SK-N-SH treated with all-trans-retinoic acid at 6 μM for 48 hours (cell line): ENCODE results near the gene AMACR.

ENCODE experiments used
- ATAC-seq: fragments of 200-7000 bp; cut with Tn5 transposase; 3 replicates; pipeline ENCODE4 v1.9.1; 2020; ENCODE audit warnings: mild to moderate bottlenecking, moderate library complexity
- ARNTL ChIP-seq: fragments of 450-650 bp; formaldehyde crosslinking; IDR thresholded peaks from 2 replicates; pipeline ENCODE4 v1.5.0; 2020; ENCODE audit warnings: low read depth, mild to moderate bottlenecking, moderate library complexity, borderline replicate concordance
- BACH2 ChIP-seq: fragments of 250-450 bp; sonication (Bioruptor Pico); IDR thresholded peaks from 2 replicates; pipeline ENCODE4 v1.9.0; 2021; ENCODE audit warnings: mild to moderate bottlenecking, borderline replicate concordance
- CREB5 ChIP-seq: fragments of 250-450 bp; sonication (Bioruptor Pico); IDR thresholded peaks from 2 replicates; pipeline ENCODE4 v1.5.1; 2020; ENCODE audit warnings: low read depth, mild to moderate bottlenecking, moderate library complexity
- CSDC2 ChIP-seq: fragments of 250-450 bp; sonication (Bioruptor Pico); IDR thresholded peaks from 2 replicates; pipeline ENCODE4 v1.5.0; 2020; ENCODE audit warnings: mild to moderate bottlenecking, moderate library complexity
- CSRNP3 ChIP-seq: fragments of 250-450 bp; sonication (Bioruptor Pico); IDR thresholded peaks from 2 replicates; pipeline ENCODE4 v1.5.1; 2021; ENCODE audit warnings: mild to moderate bottlenecking, moderate library complexity
- ESRRG ChIP-seq: fragments of 250-450 bp; sonication (Bioruptor Pico); IDR thresholded peaks from 2 replicates; pipeline ENCODE4 v1.6.1; 2021; ENCODE audit warnings: mild to moderate bottlenecking
- GLIS3 ChIP-seq: fragments of 250-450 bp; sonication (Bioruptor Pico); IDR thresholded peaks from 2 replicates; pipeline ENCODE4 v1.5.0; 2020; ENCODE audit warnings: mild to moderate bottlenecking, moderate library complexity
- ISL1 ChIP-seq: fragments of 250-450 bp; sonication (Bioruptor Pico); IDR thresholded peaks from 2 replicates; pipeline ENCODE4 v2.1.2; 2022; ENCODE audit warnings: mild to moderate bottlenecking, moderate library complexity
- OSR1 ChIP-seq: fragments of 250-450 bp; sonication (Bioruptor Pico); IDR thresholded peaks from 2 replicates; pipeline ENCODE4 v1.8.0; 2022; ENCODE audit warnings: moderate library complexity, mild to moderate bottlenecking, inconsistent platforms
- POU6F1 ChIP-seq: fragments of 250-450 bp; sonication (Bioruptor Pico); IDR thresholded peaks from 2 replicates; pipeline ENCODE4 v1.8.0; 2021; ENCODE audit warnings: low read depth, mild to moderate bottlenecking, moderate library complexity, borderline replicate concordance
- PPARA ChIP-seq: fragments of 250-450 bp; sonication (Bioruptor Pico); IDR thresholded peaks from 2 replicates; pipeline ENCODE4 v1.5.0; 2020; ENCODE audit warnings: mild to moderate bottlenecking, borderline replicate concordance
- RARB ChIP-seq: fragments of 250-450 bp; sonication (Bioruptor Pico); IDR thresholded peaks from 2 replicates; pipeline ENCODE4 v1.8.0; 2021; ENCODE audit warnings: mild to moderate bottlenecking, moderate library complexity
- SNAI2 ChIP-seq: fragments of 250-450 bp; sonication (Bioruptor Pico); IDR thresholded peaks from 2 replicates; pipeline ENCODE4 v1.5.0; 2020; ENCODE audit warnings: mild to moderate bottlenecking, moderate library complexity
- TCF4 ChIP-seq: fragments of 250-450 bp; sonication (Bioruptor Pico); IDR thresholded peaks from 2 replicates; pipeline ENCODE4 v1.8.0; 2021; ENCODE audit warnings: mild to moderate bottlenecking, moderate library complexity, borderline replicate concordance
- TSHZ2 ChIP-seq: fragments of 250-450 bp; sonication (Bioruptor Pico); IDR thresholded peaks from 2 replicates; pipeline ENCODE4 v1.5.0; 2020; ENCODE audit warnings: mild to moderate bottlenecking, moderate library complexity
- ZC3H10 ChIP-seq: fragments of 250-450 bp; sonication (Bioruptor Pico); IDR thresholded peaks from 2 replicates; pipeline ENCODE4 v1.5.1; 2021; ENCODE audit warnings: mild to moderate bottlenecking, moderate library complexity
- ZFP3 ChIP-seq: fragments of 250-450 bp; sonication (Bioruptor Pico); IDR thresholded peaks from 2 replicates; pipeline ENCODE4 v1.5.0; 2020; ENCODE audit warnings: mild to moderate bottlenecking, moderate library complexity
- ZFP30 ChIP-seq: fragments of 450-650 bp; formaldehyde crosslinking; IDR thresholded peaks from 2 replicates; pipeline ENCODE4 v1.5.0; 2022; ENCODE audit warnings: mild to moderate bottlenecking, moderate library complexity
- ZNF565 ChIP-seq: fragments of 450-650 bp; formaldehyde crosslinking; conservative IDR thresholded peaks from 2 replicates; pipeline ENCODE4 v1.5.0; 2020; ENCODE audit warnings: low read depth, mild to moderate bottlenecking, moderate library complexity
- ZNF70 ChIP-seq: fragments of 450-650 bp; formaldehyde crosslinking; IDR thresholded peaks from 2 replicates; pipeline ENCODE4 v1.5.0; 2020; ENCODE audit warnings: mild to moderate bottlenecking, moderate library complexity
- ZNF8 ChIP-seq: fragments of 450-650 bp; formaldehyde crosslinking; IDR thresholded peaks from 2 replicates; pipeline ENCODE4 v1.5.0; 2020; ENCODE audit warnings: mild to moderate bottlenecking, moderate library complexity
- TF ChIP-seq, protein P1 (sequence below): fragments of 250-450 bp; sonication (Bioruptor Pico); IDR thresholded peaks from 2 replicates; pipeline ENCODE4 v1.8.0; 2020; ENCODE audit warnings: mild to moderate bottlenecking, moderate library complexity, borderline replicate concordance

AMACR gene

GRCh38 chr5:33938507-33938796 lies 69.4 kb downstream of the AMACR start:
- ATAC-seq = no peak
- TF ChIP-seq ZFP3 (CRISPR knock-in tag) = no peak
- TF ChIP-seq ISL1 (CRISPR knock-in tag) = no peak
- no peak for TF ChIP-seq PPARA
- TF ChIP-seq OSR1 (CRISPR knock-in tag) = no peak
- no peak for TF ChIP-seq CSDC2 (CRISPR knock-in tag)
- no peak for TF ChIP-seq ESRRG
- TF ChIP-seq ZNF8 (CRISPR knock-in tag) = no peak
- no peak for TF ChIP-seq TSHZ2 (CRISPR knock-in tag)

DNA sequence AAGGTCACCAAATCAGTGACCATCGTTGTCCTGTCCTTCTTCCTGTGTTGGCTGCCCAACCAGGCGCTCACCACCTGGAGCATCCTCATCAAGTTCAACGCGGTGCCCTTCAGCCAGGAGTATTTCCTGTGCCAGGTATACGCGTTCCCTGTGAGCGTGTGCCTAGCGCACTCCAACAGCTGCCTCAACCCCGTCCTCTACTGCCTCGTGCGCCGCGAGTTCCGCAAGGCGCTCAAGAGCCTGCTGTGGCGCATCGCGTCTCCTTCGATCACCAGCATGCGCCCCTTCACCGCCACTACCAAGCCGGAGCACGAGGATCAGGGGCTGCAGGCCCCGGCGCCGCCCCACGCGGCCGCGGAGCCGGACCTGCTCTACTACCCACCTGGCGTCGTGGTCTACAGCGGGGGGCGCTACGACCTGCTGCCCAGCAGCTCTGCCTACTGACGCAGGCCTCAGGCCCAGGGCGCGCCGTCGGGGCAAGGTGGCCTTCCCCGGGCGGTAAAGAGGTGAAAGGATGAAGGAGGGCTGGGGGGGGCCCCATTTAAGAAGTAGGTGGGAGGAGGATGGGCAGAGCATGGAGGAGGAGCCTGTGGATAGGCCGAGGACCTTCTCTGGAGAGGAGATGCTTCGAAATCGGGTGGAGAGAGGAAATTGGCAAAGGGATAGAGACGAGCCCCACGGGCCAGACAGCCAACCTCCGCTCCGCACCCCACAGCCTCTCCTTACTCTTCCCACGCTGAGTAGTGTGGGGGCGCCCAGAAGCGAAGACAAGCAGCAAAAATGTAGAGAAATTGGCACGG lies 69.9 kb downstream of the AMACR start:
- ATAC-seq = no peak
- TF ChIP-seq ARNTL (CRISPR knock-in tag) (no peak), CSDC2 (CRISPR knock-in tag) (no peak), ZC3H10 (no peak), CREB5 (CRISPR knock-in tag) (no peak), ZFP30 (no peak), BACH2 (no peak), CSRNP3 (CRISPR knock-in tag) (no peak), GLIS3 (CRISPR knock-in tag) (no peak), TSHZ2 (CRISPR knock-in tag) (no peak), ZNF8 (CRISPR knock-in tag) (no peak), ZFP3 (CRISPR knock-in tag) (no peak), RARB (CRISPR knock-in tag) (no peak), ISL1 (CRISPR knock-in tag) (no peak)
- TF ChIP-seq, all 23 proteins: peak for 0

DNA sequence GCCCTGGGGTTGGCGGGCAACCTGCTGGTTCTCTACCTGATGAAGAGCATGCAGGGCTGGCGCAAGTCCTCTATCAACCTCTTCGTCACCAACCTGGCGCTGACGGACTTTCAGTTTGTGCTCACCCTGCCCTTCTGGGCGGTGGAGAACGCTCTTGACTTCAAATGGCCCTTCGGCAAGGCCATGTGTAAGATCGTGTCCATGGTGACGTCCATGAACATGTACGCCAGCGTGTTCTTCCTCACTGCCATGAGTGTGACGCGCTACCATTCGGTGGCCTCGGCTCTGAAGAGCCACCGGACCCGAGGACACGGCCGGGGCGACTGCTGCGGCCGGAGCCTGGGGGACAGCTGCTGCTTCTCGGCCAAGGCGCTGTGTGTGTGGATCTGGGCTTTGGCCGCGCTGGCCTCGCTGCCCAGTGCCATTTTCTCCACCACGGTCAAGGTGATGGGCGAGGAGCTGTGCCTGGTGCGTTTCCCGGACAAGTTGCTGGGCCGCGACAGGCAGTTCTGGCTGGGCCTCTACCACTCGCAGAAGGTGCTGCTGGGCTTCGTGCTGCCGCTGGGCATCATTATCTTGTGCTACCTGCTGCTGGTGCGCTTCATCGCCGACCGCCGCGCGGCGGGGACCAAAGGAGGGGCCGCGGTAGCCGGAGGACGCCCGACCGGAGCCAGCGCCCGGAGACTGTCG lies 70.7 kb downstream of the AMACR start:
- ATAC-seq = no peak
- TF ChIP-seq ZNF565 (CRISPR knock-in tag) = no peak
- TF ChIP-seq ZNF70 (CRISPR knock-in tag) = no peak
- TF ChIP-seq CSDC2 (CRISPR knock-in tag) = no peak
- no peak for TF ChIP-seq OSR1 (CRISPR knock-in tag)
- no peak for TF ChIP-seq CSRNP3 (CRISPR knock-in tag)
- TF ChIP-seq ZNF8 (CRISPR knock-in tag) = no peak
- no peak for TF ChIP-seq ISL1 (CRISPR knock-in tag)
- TF ChIP-seq GLIS3 (CRISPR knock-in tag) = no peak
- TF ChIP-seq BACH2 = no peak
- TF ChIP-seq ZFP3 (CRISPR knock-in tag) = no peak
- TF ChIP-seq ARNTL (CRISPR knock-in tag) = no peak
- TF ChIP-seq ESRRG = no peak
- TF ChIP-seq SNAI2 (CRISPR knock-in tag) = no peak
- TF ChIP-seq TCF4 (CRISPR knock-in tag) = no peak
- TF ChIP-seq, protein P1, sequence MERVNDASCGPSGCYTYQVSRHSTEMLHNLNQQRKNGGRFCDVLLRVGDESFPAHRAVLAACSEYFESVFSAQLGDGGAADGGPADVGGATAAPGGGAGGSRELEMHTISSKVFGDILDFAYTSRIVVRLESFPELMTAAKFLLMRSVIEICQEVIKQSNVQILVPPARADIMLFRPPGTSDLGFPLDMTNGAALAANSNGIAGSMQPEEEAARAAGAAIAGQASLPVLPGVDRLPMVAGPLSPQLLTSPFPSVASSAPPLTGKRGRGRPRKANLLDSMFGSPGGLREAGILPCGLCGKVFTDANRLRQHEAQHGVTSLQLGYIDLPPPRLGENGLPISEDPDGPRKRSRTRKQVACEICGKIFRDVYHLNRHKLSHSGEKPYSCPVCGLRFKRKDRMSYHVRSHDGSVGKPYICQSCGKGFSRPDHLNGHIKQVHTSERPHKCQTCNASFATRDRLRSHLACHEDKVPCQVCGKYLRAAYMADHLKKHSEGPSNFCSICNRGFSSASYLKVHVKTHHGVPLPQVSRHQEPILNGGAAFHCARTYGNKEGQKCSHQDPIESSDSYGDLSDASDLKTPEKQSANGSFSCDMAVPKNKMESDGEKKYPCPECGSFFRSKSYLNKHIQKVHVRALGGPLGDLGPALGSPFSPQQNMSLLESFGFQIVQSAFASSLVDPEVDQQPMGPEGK (CRISPR knock-in tag) = no peak
- TF ChIP-seq POU6F1 (CRISPR knock-in tag) = no peak
